H9 (cell line): ENCODE data around the gene CHCT1. TPM values are rescaled to one million over a fixed set of nuclear protein-coding genes. Genes with fewer than 3 reads are reported as not detected.

Source experiments
- DNase-seq: peaks from one replicate; pipeline ENCODE4 v3.0.0-alpha.2; 2017
- H2AFZ ChIP-seq: one replicate; pipeline ENCODE4 v1.6.1; 2013; ENCODE audit warnings: mild to moderate bottlenecking, low read length, control low read depth, moderate library complexity
- H2AK5ac ChIP-seq: 2 replicates; pipeline ENCODE4 v1.6.1; 2013; ENCODE audit warnings: low read length, control low read depth, mixed read lengths; ENCODE audit not compliant: insufficient read length
- H2BK120ac ChIP-seq: one replicate; pipeline ENCODE4 v1.6.1; 2013; ENCODE audit warnings: low read depth, mild to moderate bottlenecking, low read length, control low read depth, inconsistent platforms; ENCODE audit not compliant: poor library complexity, severe bottlenecking
- H2BK12ac ChIP-seq: 2 replicates; pipeline ENCODE4 v1.6.1; 2013; ENCODE audit warnings: low read length, control low read depth, mixed read lengths, low read depth; ENCODE audit not compliant: insufficient read length
- H2BK15ac ChIP-seq: 2 replicates; pipeline ENCODE4 v1.6.1; 2013; ENCODE audit warnings: low read depth, low read length, control low read depth
- H2BK20ac ChIP-seq: one replicate; pipeline ENCODE4 v1.6.1; 2013; ENCODE audit warnings: low read depth, mild to moderate bottlenecking, low read length, control low read depth, inconsistent platforms; ENCODE audit not compliant: poor library complexity, severe bottlenecking
- H2BK5ac ChIP-seq: 2 replicates; pipeline ENCODE4 v1.6.1; 2013; ENCODE audit warnings: low read length, control low read depth, mixed read lengths; ENCODE audit not compliant: insufficient read length
- H3K14ac ChIP-seq: 2 replicates; pipeline ENCODE4 v1.6.1; 2013; ENCODE audit warnings: low read length, control low read depth; ENCODE audit not compliant: insufficient read depth
- H3K18ac ChIP-seq: 2 replicates; pipeline ENCODE4 v1.6.1; 2013; ENCODE audit warnings: low read depth, mild to moderate bottlenecking, mixed read lengths, low read length, control low read depth; ENCODE audit not compliant: insufficient read length
- H3K23ac ChIP-seq: 2 replicates; pipeline ENCODE4 v1.6.1; 2013; ENCODE audit warnings: low read length, control low read depth, mixed read lengths, low read depth; ENCODE audit not compliant: insufficient read length
- H3K23me2 ChIP-seq: 2 replicates; pipeline ENCODE4 v1.6.1; 2013; ENCODE audit warnings: low read depth, mild to moderate bottlenecking, mixed read lengths, low read length, control low read depth; ENCODE audit not compliant: insufficient read length, poor library complexity, severe bottlenecking
- H3K27ac ChIP-seq: 2 replicates; pipeline ENCODE4 v1.5.1; 2013; ENCODE audit warnings: low read length, control low read depth, mixed read lengths, low read depth; ENCODE audit not compliant: insufficient read length
- H3K27me3 ChIP-seq: 2 replicates; pipeline ENCODE4 v1.6.1; 2013; ENCODE audit warnings: low read length, control low read depth, inconsistent platforms; ENCODE audit not compliant: insufficient read depth
- H3K4ac ChIP-seq: 2 replicates; pipeline ENCODE4 v1.6.1; 2013; ENCODE audit warnings: low read depth, mild to moderate bottlenecking, control low read depth, inconsistent platforms, low read length, moderate library complexity
- H3K4me1 ChIP-seq: 2 replicates; pipeline ENCODE4 v1.6.1; 2013; ENCODE audit warnings: low read length, control low read depth, inconsistent platforms; ENCODE audit not compliant: insufficient read depth
- H3K4me2 ChIP-seq: 2 replicates; pipeline ENCODE4 v1.6.1; 2013; ENCODE audit warnings: low read length, control low read depth, mixed read lengths; ENCODE audit not compliant: insufficient read length, insufficient read depth
- H3K56ac ChIP-seq: 2 replicates; pipeline ENCODE4 v1.6.1; 2013; ENCODE audit warnings: low read depth, mild to moderate bottlenecking, mixed read lengths, low read length, control low read depth; ENCODE audit not compliant: insufficient read length
- H3K79me1 ChIP-seq: 2 replicates; pipeline ENCODE4 v1.6.1; 2013; ENCODE audit warnings: low read depth, mild to moderate bottlenecking, moderate library complexity, low read length, control low read depth, inconsistent platforms; ENCODE audit not compliant: insufficient read depth, poor library complexity, severe bottlenecking
- H3K79me2 ChIP-seq: 2 replicates; pipeline ENCODE4 v1.6.1; 2013; ENCODE audit warnings: low read length, control low read depth, inconsistent platforms; ENCODE audit not compliant: insufficient read depth
- H3K9ac ChIP-seq: 2 replicates; pipeline ENCODE4 v1.6.1; 2013; ENCODE audit warnings: low read length, control low read depth, mixed read lengths; ENCODE audit not compliant: insufficient read length; ENCODE audit errors: extremely low read depth
- H3K9me3 ChIP-seq: one replicate; pipeline ENCODE4 v1.6.1; 2013; ENCODE audit warnings: low read depth, low read length, inconsistent platforms; ENCODE audit not compliant: control insufficient read depth
- H3T11ph ChIP-seq: one replicate; pipeline ENCODE4 v1.6.1; 2013; ENCODE audit warnings: mild to moderate bottlenecking, low read length, control low read depth, inconsistent platforms
- H4K20me1 ChIP-seq: one replicate; pipeline ENCODE4 v1.6.1; 2013; ENCODE audit not compliant: control insufficient read depth, insufficient read length, insufficient read depth
- H4K5ac ChIP-seq: 2 replicates; pipeline ENCODE4 v1.6.1; 2013; ENCODE audit warnings: low read depth, mild to moderate bottlenecking, mixed read lengths, low read length, control low read depth; ENCODE audit not compliant: insufficient read length
- H4K8ac ChIP-seq: replicated peaks from 2 replicates; pipeline ENCODE4 v1.6.1; 2013; ENCODE audit warnings: low read length, control low read depth, mixed read lengths, low read depth; ENCODE audit not compliant: insufficient read length
- H4K91ac ChIP-seq: 2 replicates; pipeline ENCODE4 v1.6.1; 2013; ENCODE audit warnings: low read depth, mild to moderate bottlenecking, moderate library complexity, mixed read lengths, low read length, control low read depth; ENCODE audit not compliant: insufficient read length
- H3K27ac Mint-ChIP-seq, 3 experiments: 2 replicates in 2 of 3; 3 replicates in 1 of 3; pipeline ENCODE4 v1.8.0; 2020 to 2021; ENCODE audit warnings: mixed read lengths in 3 of 3, mild to moderate bottlenecking in 1 of 3, moderate library complexity in 1 of 3
- H3K27me3 Mint-ChIP-seq: 2 replicates; pipeline ENCODE4 v1.8.0; 2021; ENCODE audit warnings: low read depth, mild to moderate bottlenecking, moderate library complexity, mixed read lengths
- H3K36me3 Mint-ChIP-seq, 3 experiments: 2 replicates in 2 of 3; 3 replicates in 1 of 3; pipeline ENCODE4 v1.8.0; 2020 to 2021; ENCODE audit warnings: low read depth in 3 of 3, mixed read lengths in 3 of 3; ENCODE audit not compliant: insufficient read depth in 1 of 3
- H3K4me1 Mint-ChIP-seq, 2 experiments: 2 replicates each; pipeline ENCODE4 v1.8.0; 2020; ENCODE audit warnings: mixed read lengths in 2 of 2
- H3K4me3 Mint-ChIP-seq, 2 experiments: 2 replicates in 1 of 2; 3 replicates in 1 of 2; pipeline ENCODE4 v1.8.0; 2020 to 2021; ENCODE audit warnings: mild to moderate bottlenecking in 2 of 2, mixed read lengths in 2 of 2, moderate library complexity in 1 of 2
- H3K9me3 Mint-ChIP-seq, 2 experiments: 2 replicates in 1 of 2; 3 replicates in 1 of 2; pipeline ENCODE4 v1.8.0; 2020; ENCODE audit warnings: mild to moderate bottlenecking in 2 of 2, mixed read lengths in 2 of 2, moderate library complexity in 1 of 2
- CTCF ChIP-seq: fragments of 200-600 bp; sonication (generic); conservative IDR thresholded peaks from 3 replicates; pipeline ENCODE4 v1.8.0; 2021; ENCODE audit warnings: antibody characterized with exemption, mild to moderate bottlenecking
- WGBS: extraction: QIAGEN DNeasy Blood & Tissue Kit; methylation state at CpG from one replicate; pipeline ENCODE4 v1.1.7; 2013; ENCODE audit warnings: missing lambda C conversion rate, low lambda C conversion rate, mixed read lengths; ENCODE audit not compliant: insufficient read length; ENCODE audit errors: extremely low coverage; 5-methylcytosine and 5-hydroxymethylcytosine counted together
- total RNA-seq: library from RNA; stranded (reverse); gene quantifications from 2 replicates; pipeline ENCODE4 v1.2.1, GENCODE V29; 2021

CHCT1 gene
- total RNA-seq, 1 experiment from 2014 or later, result not detected

GRCh38 chr17:60387666-60388065 is 34.6 kb upstream of the CHCT1 start:
- H3K36me3 Mint-ChIP-seq, result no peaks in the 10 kb centered on the region; a peak in 1 of 7 replicates

More at GRCh38 chr17:60387666-60388065, 34.6 kb upstream of the CHCT1 start:
- Histone ChIP-seq H3K14ac (no peak overlapping the region), H4K91ac (no peak overlapping the region), H3K18ac (no peak overlapping the region), H3K79me1 (no peaks in the 10 kb centered on the region), H3K27me3 (no peaks in the 10 kb centered on the region), H3T11ph (no peak overlapping the region), H2BK20ac (no peak overlapping the region), H3K79me2 (peaks cover 37% of the 10 kb centered on the region; the same call in 1 of the 2 replicates), H3K4ac (no peak overlapping the region), H2BK5ac (no peak overlapping the region), H2BK15ac (no peak overlapping the region), H3K27ac (no peak overlapping the region), H4K5ac (no peak overlapping the region), H2AK5ac (no peak overlapping the region), H3K23ac (no peak overlapping the region), H2BK120ac (no peak overlapping the region), H3K56ac (no peak overlapping the region), H3K4me1 (peaks cover 12% of the 10 kb centered on the region), H4K8ac (no peak overlapping the region), H3K23me2 (peaks cover 6% of the 10 kb centered on the region), H2AFZ (no peak overlapping the region), H3K9me3 (no peaks in the 10 kb centered on the region), H3K9ac (no peak overlapping the region), H2BK12ac (no peak overlapping the region), H4K20me1 (no peaks in the 10 kb centered on the region), H3K4me2 (no peak overlapping the region)
- H3K4me1 Mint-ChIP-seq, result peaks cover 71 to 73% of the 10 kb centered on the region in 2 experiments
- peak overlapping the region; percentile 36 to 69 for H3K4me3 Mint-ChIP-seq
- peak overlapping the region in 1 of 3 experiments; percentile 88; a peak in 1 of 7 replicates for H3K27ac Mint-ChIP-seq
- no peaks in the 10 kb centered on the region for H3K9me3 Mint-ChIP-seq
- no CpG with 5 or more reads among the region's 3 CpGs for WGBS
- no peak for DNase-seq
- H3K27me3 Mint-ChIP-seq, result no peaks in the 10 kb centered on the region
- TF ChIP-seq CTCF, result no peak
